A673 (cell line): Measurements from ENCODE around the gene ASPRV1. TPM values are rescaled to one million over a fixed set of nuclear protein-coding genes. Genes with fewer than 3 reads are reported as not detected.

Experiments
- BruUV-seq: library from RNA; stranded (reverse); fragments of 400-500 nt; replicated peaks from 2 replicates; lab custom pipeline; 2021; lab: Mats Ljungman, UMichigan
- CTCF ChIA-PET: fragments of 300-600 bp; sonication (Branson Sonifier 250); formaldehyde crosslinking; loops from one replicate; lab custom pipeline; 2022; ENCODE audit warnings: antibody characterized with exemption; lab: Charles Lee
- POLR2A ChIA-PET: fragments of 300-600 bp; sonication (Branson Sonifier 250); formaldehyde crosslinking; loops from one replicate; lab custom pipeline; 2022; ENCODE audit warnings: antibody characterized with exemption; ENCODE audit not compliant: low non-redundant PET; lab: Charles Lee
- DNase-seq: peaks from one replicate; pipeline ENCODE4 v3.0.0-alpha.2; 2015; ENCODE audit warnings: low spot score
- H3K27ac ChIP-seq: fragments of 200-600 bp; sonication (generic); 2 replicates; pipeline ENCODE4 v1.5.1; 2016; ENCODE audit warnings: mixed run types, low read depth, mild to moderate bottlenecking, mixed read lengths, antibody characterized with exemption, low read length; ENCODE audit not compliant: poor library complexity, severe bottlenecking
- H3K27me3 ChIP-seq: fragments of 200-600 bp; sonication (generic); replicated peaks from 2 replicates; pipeline ENCODE4 v1.6.1; 2017; ENCODE audit warnings: mixed run types, low read depth, mild to moderate bottlenecking, mixed read lengths, antibody characterized with exemption, low read length; ENCODE audit not compliant: insufficient read depth, poor library complexity
- H3K36me3 ChIP-seq: fragments of 200-600 bp; sonication (generic); 2 replicates; pipeline ENCODE4 v1.6.1; 2016; ENCODE audit warnings: mixed run types, mild to moderate bottlenecking, mixed read lengths, antibody characterized with exemption, low read length; ENCODE audit not compliant: insufficient read depth, poor library complexity, severe bottlenecking
- H3K4me1 ChIP-seq: fragments of 200-600 bp; sonication (generic); 2 replicates; pipeline ENCODE4 v1.6.1; 2017; ENCODE audit warnings: mixed run types, mild to moderate bottlenecking, mixed read lengths, antibody characterized with exemption, low read length; ENCODE audit not compliant: insufficient read depth, poor library complexity, severe bottlenecking
- H3K4me3 ChIP-seq: fragments of 200-600 bp; sonication (generic); 2 replicates; pipeline ENCODE4 v1.5.1; 2016; ENCODE audit warnings: low read depth, mixed run types, mild to moderate bottlenecking, mixed read lengths, low read length; ENCODE audit not compliant: poor library complexity, severe bottlenecking
- H3K9me3 ChIP-seq: fragments of 200-600 bp; sonication (generic); 2 replicates; pipeline ENCODE4 v1.6.1; 2016; ENCODE audit warnings: mixed run types, low read depth, mild to moderate bottlenecking, mixed read lengths, antibody characterized with exemption, low read length; ENCODE audit not compliant: poor library complexity, severe bottlenecking
- EZH2 ChIP-seq: fragments of 200-600 bp; sonication (generic); IDR thresholded peaks from 2 replicates; pipeline ENCODE4 v1.6.1; 2017; ENCODE audit warnings: borderline replicate concordance, low read depth, mild to moderate bottlenecking, mixed read lengths, antibody characterized with exemption, low read length; ENCODE audit not compliant: poor library complexity, severe bottlenecking
- intact Hi-C: fragments of 100-400 bp; cut with micrococcal nuclease; formaldehyde crosslinking; loops from one replicate; pipeline ENCODE4 v1.10.0; 2022; ENCODE audit not compliant: unreplicated experiment
- total RNA-seq: library from RNA; stranded (reverse); gene quantifications from 2 replicates; pipeline ENCODE4 v1.2.3, GENCODE V29; 2021
- TF ChIP-seq, protein P1 (sequence below): fragments of 300-800, 200-600 bp; sonication (generic); conservative IDR thresholded peaks from 2 replicates; pipeline ENCODE4 v1.5.1; 2017; ENCODE audit warnings: low read depth, mild to moderate bottlenecking, antibody characterized with exemption, low read length, moderate library complexity, mixed read lengths

The ASPRV1 gene
- total RNA-seq, 1 experiment from 2014 or later, result 0.73 TPM

- Histone ChIP-seq H3K4me3 (no peak overlapping the region), H3K27ac (no peak overlapping the region), H3K36me3 (no peaks in the 10 kb centered on the region), H3K4me1 (no peaks in the 10 kb centered on the region), H3K27me3 (no peaks in the 10 kb centered on the region), H3K9me3 (no peaks in the 10 kb centered on the region)
- DNase-seq, result no peak
- BruUV-seq, result no TSS peak
- intact Hi-C loops, result no loop called here
- ChIA-PET CTCF (no interaction called here), POLR2A (no interaction called here)
- TF ChIP-seq, protein P1, sequence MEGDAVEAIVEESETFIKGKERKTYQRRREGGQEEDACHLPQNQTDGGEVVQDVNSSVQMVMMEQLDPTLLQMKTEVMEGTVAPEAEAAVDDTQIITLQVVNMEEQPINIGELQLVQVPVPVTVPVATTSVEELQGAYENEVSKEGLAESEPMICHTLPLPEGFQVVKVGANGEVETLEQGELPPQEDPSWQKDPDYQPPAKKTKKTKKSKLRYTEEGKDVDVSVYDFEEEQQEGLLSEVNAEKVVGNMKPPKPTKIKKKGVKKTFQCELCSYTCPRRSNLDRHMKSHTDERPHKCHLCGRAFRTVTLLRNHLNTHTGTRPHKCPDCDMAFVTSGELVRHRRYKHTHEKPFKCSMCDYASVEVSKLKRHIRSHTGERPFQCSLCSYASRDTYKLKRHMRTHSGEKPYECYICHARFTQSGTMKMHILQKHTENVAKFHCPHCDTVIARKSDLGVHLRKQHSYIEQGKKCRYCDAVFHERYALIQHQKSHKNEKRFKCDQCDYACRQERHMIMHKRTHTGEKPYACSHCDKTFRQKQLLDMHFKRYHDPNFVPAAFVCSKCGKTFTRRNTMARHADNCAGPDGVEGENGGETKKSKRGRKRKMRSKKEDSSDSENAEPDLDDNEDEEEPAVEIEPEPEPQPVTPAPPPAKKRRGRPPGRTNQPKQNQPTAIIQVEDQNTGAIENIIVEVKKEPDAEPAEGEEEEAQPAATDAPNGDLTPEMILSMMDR, result no peak
- no peak for TF ChIP-seq EZH2
Observed at GRCh38 chr2:69933839-69934613, 27.4 kb downstream of the ASPRV1 start.

DNA sequence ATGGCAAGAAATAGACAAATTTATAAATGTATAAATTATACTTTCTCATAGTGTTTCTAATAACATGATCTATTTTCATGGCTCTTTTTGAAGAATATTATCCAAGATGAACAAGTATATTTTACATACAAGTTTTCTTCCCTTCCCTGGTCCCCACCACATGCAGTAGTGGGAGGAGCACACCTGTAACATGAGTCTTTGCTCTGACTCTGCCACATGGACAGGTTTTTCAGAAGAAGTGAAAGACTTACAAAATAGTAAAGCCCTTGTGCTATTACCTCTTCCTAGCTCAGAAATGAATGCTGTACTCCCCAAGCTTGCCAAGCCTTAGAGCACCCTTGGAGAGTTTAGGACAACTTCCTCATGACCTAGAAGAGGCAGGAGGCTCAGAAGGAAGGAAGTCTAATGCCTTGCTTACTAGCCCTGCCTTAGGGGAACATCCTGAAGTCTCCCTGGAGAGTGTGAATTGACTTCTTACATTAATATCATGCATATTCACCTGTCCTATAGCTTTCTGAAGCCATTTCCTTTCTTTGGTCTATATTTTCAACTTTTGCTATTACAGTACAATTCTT is 28.1 kb downstream of the ASPRV1 start:
- DNase-seq, result no peak
- CTCF ChIA-PET, result no interaction called here
- Histone ChIP-seq H3K27me3 (no peaks in the 10 kb centered on the region), H3K4me1 (no peaks in the 10 kb centered on the region), H3K36me3 (no peaks in the 10 kb centered on the region), H3K4me3 (no peak overlapping the region), H3K9me3 (no peaks in the 10 kb centered on the region), H3K27ac (no peak overlapping the region)
- no TSS peak for BruUV-seq
- intact Hi-C loops, result no loop called here
- TF ChIP-seq, protein P1, result no peak
- no peak for TF ChIP-seq EZH2
- POLR2A ChIA-PET, result interaction anchor here (0.6 kb wide), 1 partner anchor 19 kb away, joined by 7 read pairs; the partner anchor contains the start of gene MXD1

DNA sequence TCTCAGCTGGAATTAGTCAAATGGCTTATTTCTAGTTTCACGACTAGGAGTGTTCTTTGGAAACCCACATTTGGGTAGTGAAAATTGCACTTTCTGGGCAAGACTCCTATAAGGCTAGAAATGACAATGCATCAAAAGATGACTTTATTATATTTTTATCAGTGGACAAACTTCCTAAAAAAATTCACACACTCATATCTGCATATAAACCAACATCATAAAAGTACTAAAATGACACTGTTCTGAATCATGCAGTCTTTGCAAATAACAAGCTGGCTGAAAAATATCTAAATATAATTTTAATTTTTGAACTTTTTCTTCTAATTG is 28.9 kb downstream of the ASPRV1 start:
- Histone ChIP-seq H3K4me1 (no peaks in the 10 kb centered on the region), H3K27me3 (no peaks in the 10 kb centered on the region), H3K4me3 (no peak overlapping the region), H3K36me3 (no peaks in the 10 kb centered on the region), H3K9me3 (no peaks in the 10 kb centered on the region), H3K27ac (no peak overlapping the region)
- ChIA-PET POLR2A (interaction anchor here (0.6 kb wide), 1 partner anchor 18 kb away, joined by 7 read pairs; the partner anchor contains the start of gene MXD1), CTCF (no interaction called here)
- BruUV-seq, result no TSS peak
- TF ChIP-seq, protein P1, result no peak
- TF ChIP-seq EZH2, result no peak
- no peak for DNase-seq
- intact Hi-C loops, result no loop called here
